Measurements from ENCODE around the gene PANK2. TPM values are rescaled to one million over a fixed set of nuclear protein-coding genes. Genes with fewer than 3 reads are reported as not detected.

Gene PANK2
- 46.7 and 54.1 TPM in 2 replicates for total RNA-seq

DNA sequence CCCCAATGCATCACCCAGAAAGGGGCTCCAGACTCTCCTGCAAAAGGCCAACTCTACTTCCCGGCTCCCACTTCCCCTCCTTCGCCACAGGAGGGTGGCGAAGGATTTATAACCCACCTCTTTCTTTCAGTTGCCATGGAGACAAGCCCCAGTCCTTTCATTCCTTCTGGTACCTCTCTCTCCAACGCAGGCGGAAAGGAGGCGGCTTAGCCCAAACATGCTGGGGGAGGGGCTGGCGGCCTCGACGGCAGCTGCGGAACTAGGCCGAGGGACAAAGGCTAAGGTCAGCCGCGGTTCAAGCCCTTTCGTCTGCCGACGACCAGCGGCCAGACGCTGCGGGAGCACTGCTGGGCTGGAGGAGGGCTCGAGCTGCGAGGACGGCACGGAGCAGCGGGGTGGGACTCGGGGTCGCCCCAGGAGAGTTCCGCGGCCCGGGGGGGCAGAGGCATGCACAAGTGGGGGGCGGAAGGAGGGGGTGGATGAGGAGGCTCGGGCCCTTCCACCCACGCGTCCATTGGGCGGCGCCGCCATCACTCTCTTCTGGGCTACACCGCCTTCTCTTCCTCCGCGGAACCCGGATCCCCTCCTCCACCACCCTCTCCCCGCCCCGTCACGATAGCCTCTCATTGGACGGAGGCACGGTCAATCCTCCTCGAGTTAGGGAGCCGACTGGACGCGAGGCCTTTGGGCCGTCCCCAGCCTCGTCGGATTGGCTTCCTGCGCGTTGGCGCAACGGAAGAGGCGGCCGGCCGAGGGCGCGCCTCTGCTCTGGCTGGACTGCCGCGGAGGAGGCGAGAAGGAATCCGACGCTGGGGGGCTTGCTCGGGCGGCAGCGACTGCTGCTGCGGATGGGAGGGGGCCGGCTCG is at the start of gene PANK2:
Gene PANK2 (plus strand): TSS at position 766 of the 867 bp plus-strand sequence.

DNA sequence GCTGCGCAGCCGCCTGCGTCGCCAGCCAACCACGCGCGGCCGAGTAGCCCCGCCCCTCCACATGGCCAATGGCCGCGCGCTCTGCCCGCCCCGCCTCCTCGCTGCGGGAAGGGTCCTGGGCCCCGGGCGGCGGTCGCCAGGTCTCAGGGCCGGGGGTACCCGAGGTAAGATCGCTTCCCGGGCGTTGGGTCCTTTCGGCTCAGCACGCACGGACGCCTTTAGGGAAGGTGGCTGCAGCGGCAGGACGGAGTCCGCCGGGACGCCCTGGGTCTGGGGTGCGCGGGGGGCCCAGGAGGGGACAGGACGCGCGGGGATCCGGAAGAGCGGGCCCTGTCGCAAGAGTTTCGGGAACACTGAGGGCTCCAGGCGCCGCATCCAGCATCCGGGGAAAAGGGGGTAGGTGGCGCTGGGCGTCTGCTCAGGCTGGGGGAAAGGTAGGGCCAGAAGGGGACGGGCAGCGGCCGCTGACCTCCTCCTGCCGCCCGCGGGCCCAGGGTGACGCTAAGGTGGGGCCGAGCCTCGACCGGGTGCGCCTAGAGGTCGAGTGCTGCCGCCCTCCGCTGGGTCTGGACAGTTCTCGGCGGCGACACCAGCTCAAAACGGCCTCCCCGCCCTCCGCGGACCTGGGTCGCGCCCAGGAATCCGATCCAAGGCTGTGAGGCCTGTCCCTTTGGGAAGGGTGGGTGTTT is 42.3 kb upstream of the PANK2 start, which contains the start of gene MAVS:
Gene MAVS (plus strand): TSS at position 95 of the 689 bp plus-strand sequence. CDS start 7,791 bp downstream, outside the sequence.

Small RNAs within 50 kb of the gene (small RNA-seq; reads per million reads assigned to genes)
- 62.5 reads per million, percentile 98 among the genes with 10 or more reads in this experiment for gene MIR103A2

Other genes with a start within 250 kb of the PANK2 start
- not detected in 2 replicates for gene GFRA4, start 226.0 kb upstream of the PANK2 start, total RNA-seq
- gene ADAM33, start 207.4 kb upstream of the PANK2 start, total RNA-seq = under 0.01 TPM in 1 of 2 replicates, not detected in the other
- gene SIGLEC1, start 176.8 kb upstream of the PANK2 start, total RNA-seq = not detected in 2 replicates
- gene HSPA12B, start 156.7 kb upstream of the PANK2 start, total RNA-seq = 3.9 and 11.1 TPM in 2 replicates
- gene ADISSP, start 121.6 kb upstream of the PANK2 start, total RNA-seq = 32.3 and 39.1 TPM in 2 replicates
- gene SPEF1, start 107.9 kb upstream of the PANK2 start, total RNA-seq = 0.19 TPM in 1 of 2 replicates, not detected in the other
- 94.7 and 115 TPM in 2 replicates for gene CENPB, start 102.6 kb upstream of the PANK2 start, total RNA-seq
- gene CDC25B, start 93.1 kb upstream of the PANK2 start, total RNA-seq = 29.1 and 32.0 TPM in 2 replicates
- gene AP5S1, start 68.8 kb upstream of the PANK2 start, total RNA-seq = 23.3 and 24.8 TPM in 2 replicates
- 30.7 and 35.7 TPM in 2 replicates for gene MAVS, start 42.6 kb upstream of the PANK2 start, total RNA-seq
- 7.2 and 9.6 TPM in 2 replicates for gene RNF24, start 126.2 kb downstream of the PANK2 start, total RNA-seq

Measured in vein endothelial cell (primary cell).